Measurements from ENCODE around the gene MAPKBP1.

DNA sequence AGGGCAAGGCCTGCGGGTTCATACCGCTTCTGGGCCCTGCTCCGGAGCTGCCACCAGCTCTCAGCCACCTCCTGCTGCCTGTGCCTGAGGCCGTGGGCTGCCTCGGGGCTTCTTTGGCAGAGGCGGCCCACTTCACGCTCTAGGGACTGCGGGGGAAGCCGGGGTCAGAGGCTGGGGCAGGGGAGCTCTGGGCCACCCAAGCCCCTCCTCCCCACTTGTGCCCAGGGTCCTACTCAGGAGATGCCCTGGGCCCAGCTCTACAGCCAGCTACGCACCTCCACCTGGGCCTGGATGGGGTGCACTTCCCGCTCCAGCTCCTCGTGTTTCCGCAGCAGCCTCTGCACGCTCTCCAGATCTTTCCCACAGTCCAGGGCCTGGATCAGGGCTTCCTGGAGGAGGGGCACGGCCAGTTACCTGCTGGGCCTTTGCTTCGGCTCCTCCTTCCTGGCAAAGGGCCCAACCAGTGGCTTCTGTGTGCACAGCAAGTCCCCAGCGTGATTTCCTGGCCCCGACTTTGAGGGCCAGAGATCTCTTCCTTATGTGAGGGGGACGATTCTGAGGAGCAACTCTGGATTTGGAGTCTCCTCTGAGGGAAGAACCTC, 88.3 kb downstream of the MAPKBP1 start:
- no peak for TF ChIP-seq TAF1 (IDR thresholded peaks at IDR 0.05; ENCODE audit: control insufficient read depth, extremely low read depth, insufficient read depth, low read length, severe bottlenecking)
- TF ChIP-seq CBFA2T2 (conservative IDR thresholded peaks at IDR 0.05) = no peak
- TF ChIP-seq RFX1 (IDR thresholded peaks at IDR 0.05) = no peak
- no peak for TF ChIP-seq HDGF (IDR thresholded peaks at IDR 0.05)
- no peak for TF ChIP-seq CTCF (IDR thresholded peaks at IDR 0.05 in 2 of 3, conservative IDR thresholded peaks at IDR 0.05 in 1 of 3; ENCODE audit: insufficient read depth in 2 of 3, low read depth in 1 of 3, low read length in 3 of 3)
- TF ChIP-seq, protein P1, sequence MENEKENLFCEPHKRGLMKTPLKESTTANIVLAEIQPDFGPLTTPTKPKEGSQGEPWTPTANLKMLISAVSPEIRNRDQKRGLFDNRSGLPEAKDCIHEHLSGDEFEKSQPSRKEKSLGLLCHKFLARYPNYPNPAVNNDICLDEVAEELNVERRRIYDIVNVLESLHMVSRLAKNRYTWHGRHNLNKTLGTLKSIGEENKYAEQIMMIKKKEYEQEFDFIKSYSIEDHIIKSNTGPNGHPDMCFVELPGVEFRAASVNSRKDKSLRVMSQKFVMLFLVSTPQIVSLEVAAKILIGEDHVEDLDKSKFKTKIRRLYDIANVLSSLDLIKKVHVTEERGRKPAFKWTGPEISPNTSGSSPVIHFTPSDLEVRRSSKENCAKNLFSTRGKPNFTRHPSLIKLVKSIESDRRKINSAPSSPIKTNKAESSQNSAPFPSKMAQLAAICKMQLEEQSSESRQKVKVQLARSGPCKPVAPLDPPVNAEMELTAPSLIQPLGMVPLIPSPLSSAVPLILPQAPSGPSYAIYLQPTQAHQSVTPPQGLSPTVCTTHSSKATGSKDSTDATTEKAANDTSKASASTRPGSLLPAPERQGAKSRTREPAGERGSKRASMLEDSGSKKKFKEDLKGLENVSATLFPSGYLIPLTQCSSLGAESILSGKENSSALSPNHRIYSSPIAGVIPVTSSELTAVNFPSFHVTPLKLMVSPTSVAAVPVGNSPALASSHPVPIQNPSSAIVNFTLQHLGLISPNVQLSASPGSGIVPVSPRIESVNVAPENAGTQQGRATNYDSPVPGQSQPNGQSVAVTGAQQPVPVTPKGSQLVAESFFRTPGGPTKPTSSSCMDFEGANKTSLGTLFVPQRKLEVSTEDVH (IDR thresholded peaks at IDR 0.05; ENCODE audit: low read depth, partially characterized antibody) = no peak
- no peak for TF ChIP-seq RAD51 (IDR thresholded peaks at IDR 0.05; ENCODE audit: borderline replicate concordance, low read depth)
- no peak for TF ChIP-seq ZFX (CRISPR knock-in tag; IDR thresholded peaks at IDR 0.05)
- no peak for TF ChIP-seq CREM (IDR thresholded peaks at IDR 0.05; ENCODE audit: low read depth)

Data from K562 (cell line).